NK-92 (cell line): ENCODE measurements around the gene ENG.
"Not testable (repeated sequence)": the region's sequence is repeated elsewhere in the genome, so short reads cannot be mapped to it uniquely, and the experiment has no call there.

Experiments
- DNase-seq: peaks from one replicate; lab custom pipeline; 2025; ENCODE audit not compliant: unreplicated experiment; lab: John Stamatoyannopoulos, UW

ENG gene

DNA sequence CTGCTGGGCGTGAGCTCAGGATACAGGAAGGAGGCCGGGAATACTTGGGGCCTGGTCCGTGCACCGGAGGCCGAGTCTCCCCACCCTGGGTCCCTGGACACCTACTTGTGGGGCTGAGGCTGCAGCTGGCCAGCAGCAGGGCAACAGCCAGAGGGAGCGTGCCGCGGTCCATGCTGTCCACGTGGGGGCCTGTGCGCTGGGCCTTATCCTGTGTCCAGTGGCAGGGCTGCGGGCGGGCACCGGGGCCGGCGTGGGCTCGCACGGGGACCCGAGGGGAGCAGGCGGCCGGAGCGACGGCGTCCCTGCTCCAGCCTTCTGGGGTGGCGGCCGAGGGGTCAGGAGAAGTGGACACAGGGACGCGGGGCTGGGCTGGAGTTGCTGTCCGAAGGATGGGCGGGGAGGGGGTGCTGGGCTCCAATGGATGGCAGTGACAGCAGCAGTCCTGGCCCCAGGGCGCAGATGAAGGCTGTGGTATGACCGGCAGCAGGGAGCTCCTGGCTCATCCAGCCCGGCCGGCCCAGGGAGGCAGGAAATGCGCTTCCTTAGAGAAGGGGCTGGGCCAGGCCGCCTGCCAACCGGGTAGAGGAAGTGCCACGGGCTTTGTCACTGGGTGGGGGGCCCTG lies at the start of gene ENG:
ENG (minus strand) TSS at position 475 of the 623 bp plus-strand sequence; CDS start at position 172, 303 bp downstream.
- no peak for DNase-seq

DNA sequence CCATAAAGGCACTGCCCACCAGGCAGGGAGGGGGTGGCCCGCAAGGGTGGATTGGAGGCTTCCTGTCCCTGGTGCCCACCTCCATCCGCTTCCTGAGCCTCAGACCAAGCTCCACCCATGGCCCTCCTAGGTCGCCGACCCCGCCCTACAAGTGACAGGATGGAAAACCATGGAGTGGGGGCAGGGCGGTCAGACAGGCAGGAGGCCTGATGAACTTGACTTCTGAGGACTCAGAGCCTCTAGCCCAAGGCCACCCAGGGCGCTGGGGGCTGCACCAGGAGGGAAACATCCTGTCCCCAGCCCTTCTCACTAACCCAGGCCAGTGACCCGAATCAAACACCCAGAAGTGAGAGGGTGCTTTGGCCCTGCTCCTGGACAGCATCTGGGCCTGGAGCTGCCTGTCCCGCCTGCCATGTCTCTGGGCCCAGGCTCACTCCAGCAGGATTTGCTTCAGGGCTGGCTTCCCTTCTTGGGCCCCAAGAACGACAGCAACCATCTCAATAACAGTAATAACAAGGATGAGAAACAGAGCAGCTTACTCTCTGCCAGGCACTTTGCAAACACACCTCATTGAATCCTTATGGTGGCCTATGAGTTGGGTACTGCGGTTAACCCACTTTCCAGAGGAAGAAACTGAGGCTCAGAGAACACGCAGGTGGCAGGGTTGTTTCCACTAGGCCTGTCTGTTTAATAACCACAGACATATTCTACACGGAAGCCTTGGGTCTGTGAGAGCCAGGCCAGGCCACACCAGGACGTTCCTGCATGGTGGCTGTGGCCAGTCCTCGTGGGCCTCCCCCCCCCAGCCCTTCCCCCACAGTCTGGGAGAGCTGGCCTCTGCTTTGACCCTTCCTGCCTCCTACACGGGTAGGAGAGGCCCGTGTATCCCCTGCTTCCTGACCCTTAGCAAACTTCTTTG lies 49.4 kb upstream of the ENG start:
- no peak for DNase-seq

DNA sequence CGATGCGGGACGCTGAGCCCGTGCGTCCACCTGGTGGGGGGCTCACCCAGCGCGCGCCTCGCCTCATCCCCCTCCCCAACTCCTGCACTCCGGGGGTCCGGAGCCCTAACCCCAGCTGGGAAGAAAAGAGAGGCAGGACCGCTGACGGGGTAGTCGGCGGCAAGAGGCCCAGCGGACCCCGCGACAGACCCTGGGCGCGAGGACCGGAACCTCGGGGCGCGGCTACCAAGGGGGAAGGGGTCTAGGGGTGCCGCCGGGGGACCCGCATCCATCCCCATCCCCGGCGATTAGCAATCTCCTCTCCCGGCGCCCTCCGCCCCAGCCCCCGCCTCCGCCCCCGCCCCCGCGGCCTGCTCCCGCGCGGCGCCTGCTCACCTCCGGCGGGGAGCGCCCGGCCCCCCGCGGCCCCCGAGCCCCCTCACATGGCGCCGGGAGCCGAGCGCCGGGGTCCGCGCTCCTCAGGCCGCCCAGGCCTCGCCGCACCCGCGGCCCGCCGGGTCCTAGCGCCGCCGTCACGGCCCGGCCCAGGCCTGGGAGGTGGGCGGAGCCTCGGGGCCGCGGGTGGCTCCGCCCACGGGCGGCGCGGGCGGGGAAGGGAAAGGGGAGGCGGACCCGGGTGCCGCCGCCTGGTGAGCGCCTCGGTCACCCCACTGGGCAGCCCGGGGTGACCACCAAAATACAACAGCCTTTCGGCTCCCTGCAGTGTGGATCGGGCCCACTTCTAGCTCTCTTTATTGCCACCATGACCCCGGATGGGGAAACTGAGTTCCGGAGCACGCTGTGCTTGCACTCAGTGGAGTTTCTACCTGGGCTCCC lies 44.9 kb upstream of the ENG start, which contains the start of gene ST6GALNAC6:
ST6GALNAC6 (minus strand) TSS at position 476 of the 816 bp plus-strand sequence. CDS start 1,622 bp downstream, outside the sequence.
- DNase-seq, result no peak

DNA sequence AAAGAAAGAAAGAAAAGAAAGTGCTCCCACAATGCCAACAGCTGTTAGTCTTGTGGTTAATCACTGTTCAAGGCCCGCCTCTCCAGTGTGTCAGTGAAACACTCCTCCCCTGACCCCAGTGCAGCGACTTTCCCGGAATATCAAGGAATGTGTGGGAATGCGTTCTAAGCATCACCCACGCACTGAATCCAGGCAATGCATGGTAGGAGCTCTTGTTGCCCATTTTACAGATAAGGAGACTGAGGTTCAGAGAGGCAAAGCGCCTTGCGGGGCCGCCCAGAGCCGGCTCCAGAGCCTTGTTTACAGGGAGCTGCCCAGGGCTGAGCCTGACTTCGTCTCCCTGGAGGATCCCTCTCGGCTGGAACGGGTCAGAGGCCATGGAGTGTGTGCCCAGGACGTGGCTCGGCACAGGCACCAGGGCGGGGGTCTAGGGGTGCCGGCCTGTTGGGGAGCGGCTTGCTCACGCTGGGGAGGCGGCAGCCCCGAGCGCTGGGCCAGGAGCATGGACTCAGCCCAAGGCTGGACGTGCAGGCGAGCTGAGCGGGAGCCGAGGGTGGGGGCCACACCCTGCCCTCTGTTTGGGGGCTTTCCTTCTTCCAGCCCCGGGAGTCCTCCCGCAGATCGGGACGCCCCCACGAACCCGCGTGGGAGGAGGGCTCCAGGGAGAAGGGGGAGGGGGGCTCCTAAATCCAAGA lies 44.1 kb upstream of the ENG start:
- no peak for DNase-seq

DNA sequence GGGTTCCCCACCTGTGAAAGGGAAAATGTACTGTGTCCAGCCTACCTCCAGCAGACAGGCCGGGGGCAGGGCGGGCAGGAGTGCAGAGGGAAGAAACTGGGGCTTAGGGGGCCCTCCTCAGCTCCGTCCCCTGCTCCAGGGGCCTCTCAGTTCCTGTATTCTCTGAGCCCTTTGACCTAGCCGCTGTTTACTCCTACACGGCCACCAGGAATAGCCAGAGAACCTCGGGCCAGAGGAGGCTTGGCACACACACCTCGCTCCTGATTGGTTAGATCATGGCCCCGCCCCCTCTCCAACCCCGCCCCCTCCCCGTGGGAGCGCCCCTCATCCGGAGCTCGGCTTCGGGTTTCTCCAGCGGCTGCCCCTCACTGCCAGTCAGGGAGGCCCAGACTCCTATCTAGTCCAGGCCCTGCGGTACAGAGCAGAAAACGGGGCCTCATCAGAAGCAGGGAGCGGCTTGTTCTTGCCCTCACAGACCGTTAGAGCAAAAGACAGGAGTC lies 42.8 kb upstream of the ENG start:
- DNase-seq, result no peak

DNA sequence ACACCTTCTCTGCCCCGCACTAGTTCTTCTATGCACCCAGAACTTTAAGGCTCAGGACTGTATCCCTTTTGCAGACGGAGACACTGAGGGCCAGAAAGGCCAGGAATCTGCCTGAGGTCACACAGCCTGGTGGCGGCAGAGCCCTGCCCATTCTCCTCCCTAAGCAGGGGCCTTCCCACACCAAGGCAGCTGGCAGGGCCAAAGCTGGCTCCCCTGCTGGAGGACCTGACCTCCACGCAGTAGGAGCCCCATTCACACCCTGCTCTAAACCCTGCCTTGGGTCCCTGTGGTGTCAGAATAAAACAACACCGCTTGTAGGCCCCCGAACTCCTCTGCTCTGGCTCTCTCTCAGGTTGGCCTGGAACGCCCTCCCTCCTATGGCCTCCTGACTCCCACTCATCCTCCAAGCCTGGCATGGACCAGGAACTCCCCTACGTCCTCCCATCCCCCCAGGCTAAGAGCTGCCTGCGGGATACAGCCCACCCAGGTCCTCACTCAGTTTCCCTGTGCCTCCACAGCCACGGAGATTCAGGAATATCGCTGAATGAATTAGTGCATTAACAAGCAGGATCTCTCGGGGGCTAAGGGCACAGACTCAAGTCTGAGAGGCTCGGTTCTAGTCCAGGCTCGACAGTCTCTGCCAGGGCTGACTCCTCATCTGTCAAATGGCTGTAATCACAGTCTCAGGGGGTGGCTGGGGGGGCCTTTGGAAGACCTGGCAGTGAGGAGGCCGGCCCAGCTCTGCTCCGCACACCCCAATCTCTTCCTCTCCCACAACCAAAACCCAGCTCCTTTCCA lies 42.1 kb upstream of the ENG start:
- no peak for DNase-seq

DNA sequence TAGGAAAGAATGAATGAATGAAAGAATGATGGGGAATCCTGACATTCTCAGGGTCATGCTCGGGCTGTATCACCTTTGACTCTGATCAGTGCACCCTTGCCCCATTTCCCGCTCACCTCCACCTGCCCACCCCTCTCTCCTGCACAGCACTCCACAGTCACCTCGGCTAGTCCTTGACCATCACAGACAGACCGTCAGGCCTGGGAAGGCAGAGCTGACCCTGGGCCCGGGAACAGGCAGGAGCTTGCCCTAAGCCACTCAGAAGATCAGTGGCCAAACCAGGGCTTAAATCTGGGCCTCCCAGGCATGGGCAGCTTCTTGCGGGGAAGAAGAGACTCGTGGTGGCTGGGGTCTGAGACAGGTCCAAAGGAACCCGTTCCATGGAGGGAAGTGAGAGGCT lies 41.4 kb upstream of the ENG start:
- no peak for DNase-seq

DNA sequence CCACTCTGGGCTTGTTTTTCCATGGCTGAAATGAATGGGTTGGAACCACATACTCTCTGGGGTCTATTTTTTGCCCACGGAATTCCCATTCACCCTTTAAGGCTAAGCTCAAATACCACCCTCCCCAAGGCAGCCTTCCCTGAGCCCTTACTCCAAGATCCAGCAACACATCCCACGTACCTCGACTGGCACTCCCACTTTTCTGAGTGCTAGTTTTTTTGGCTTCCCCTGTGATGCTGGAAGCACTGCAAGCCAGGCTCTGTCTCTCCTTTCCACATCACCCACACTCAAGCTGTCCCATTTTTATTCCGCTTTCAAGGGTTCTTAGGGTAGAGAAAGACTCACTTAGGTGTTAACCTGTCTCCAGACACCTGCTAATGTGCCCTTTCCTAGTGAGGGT lies 38.9 kb upstream of the ENG start:
- DNase-seq, result no peak

DNA sequence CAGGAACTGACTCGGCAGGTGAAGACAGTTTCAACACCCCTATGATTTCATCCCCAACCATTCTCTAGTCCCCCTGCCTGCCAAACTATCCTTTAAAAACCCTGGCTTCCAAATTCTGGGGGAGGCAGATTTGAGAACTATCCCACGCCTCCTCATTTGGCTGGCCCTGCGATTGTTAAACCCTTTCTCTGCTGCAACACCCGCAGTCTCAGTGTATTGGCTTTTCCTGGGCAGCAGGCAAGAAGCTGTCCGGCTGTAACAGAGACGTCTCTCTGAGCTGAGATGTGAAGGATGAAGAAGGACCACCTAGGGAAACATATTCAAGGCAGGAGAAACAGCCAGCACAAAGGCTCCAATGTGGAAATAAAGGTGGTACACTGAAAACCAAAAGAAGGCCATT lies 38.4 kb upstream of the ENG start:
- no peak for DNase-seq

DNA sequence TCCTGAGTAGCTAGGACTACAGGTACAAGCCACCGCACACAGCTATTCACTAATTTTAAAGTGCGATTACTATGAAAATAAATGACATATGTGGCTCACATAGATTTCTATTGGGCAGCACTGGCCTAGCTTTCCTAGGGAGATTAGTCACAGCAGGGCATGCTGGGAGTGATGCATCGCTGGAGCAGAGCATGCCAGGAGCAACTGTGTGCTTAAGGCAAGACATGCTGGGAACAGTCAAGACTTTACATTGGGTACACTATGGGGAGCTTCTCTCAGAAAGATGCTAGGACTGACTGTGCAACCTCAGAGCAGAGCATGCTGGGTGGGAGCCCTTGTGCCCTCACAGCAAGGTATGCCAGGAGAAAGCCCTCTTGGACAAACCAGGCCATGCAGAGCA lies 35.6 kb upstream of the ENG start:
- no peak for DNase-seq

DNA sequence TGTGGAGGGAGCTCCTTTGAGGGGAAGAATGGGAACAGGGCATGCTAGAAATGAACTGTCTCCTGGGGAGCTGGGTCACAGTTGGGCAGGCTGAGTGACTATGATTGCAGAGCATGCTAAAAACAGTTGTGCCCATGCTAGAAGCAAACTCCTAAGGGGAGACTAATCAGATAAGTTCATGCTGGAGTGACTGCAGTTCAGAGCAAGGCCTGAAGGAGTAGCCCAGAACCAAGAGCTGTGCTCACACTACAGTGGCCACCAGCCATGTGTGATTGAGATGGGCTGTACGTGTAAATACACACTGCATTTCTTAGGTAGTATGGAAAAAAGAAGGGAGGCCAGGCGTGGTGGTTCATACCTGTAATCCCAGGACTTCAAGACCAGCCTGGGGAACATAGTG lies 33.3 kb upstream of the ENG start:
- no peak for DNase-seq

DNA sequence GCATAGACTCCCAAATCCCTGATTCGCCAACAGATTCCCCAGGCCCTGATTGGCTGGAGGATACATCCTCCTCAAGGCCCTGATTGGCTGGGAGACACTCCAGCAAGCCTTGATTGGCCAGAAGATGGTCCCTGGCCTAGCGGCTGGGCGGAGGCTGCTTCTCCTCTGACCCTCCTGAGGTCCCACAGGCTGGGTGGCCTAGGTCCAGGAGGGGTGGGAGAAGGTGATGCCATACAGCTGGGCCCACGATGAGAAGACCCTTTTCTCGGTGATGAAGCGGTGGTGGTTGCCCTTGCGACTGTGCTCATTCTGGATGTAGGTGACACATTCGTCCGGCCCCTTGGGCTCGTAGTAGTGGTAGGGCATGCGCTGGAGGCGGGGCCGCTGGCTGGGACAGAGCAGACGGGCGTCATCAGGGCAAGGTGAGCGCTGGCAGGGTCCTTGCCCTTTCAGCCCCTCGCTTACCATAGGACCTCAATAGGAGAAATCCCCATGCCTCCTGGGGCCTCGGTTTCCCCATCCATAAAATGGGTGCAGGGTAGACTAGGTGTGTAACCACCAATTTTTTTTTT lies 32.0 kb upstream of the ENG start:
- no peak for DNase-seq

DNA sequence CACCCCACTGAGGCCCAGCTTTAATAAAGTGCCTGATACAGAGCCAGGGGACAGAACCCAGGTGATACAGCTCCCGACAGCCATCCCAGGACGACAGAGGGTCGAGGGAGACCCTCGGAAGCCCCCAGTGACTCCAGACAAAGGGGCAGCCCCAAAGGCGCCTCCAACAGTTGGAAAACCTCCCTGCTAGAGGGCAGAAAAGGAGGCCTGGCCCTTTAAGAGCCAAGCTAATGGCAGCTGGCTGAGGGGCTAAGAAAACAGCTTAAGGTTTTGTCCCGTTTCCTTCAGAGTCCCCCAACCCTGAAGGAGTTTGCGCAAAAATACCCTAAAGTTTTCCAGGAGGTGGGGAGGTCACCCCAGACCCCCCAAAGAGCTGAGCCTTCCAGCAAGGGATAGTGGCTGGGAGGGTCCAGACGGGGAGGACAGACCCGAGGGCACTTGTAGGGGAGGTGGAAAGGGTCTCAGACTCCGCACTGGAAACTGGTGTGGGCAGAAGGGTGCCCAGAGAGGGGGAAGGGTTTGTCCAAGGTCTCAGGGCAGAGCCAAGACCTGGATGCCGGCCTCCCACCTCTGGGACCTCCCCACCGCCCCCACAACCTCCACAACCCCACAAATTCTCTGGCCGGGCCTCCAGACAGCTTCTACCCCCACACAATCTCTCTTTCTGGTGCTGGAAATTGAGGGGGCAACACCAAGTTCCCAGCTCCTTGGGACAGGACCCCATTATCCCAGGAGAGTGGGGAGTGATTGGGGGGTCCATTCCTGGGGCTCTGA lies 31.2 kb upstream of the ENG start:
- DNase-seq, result no peak

DNA sequence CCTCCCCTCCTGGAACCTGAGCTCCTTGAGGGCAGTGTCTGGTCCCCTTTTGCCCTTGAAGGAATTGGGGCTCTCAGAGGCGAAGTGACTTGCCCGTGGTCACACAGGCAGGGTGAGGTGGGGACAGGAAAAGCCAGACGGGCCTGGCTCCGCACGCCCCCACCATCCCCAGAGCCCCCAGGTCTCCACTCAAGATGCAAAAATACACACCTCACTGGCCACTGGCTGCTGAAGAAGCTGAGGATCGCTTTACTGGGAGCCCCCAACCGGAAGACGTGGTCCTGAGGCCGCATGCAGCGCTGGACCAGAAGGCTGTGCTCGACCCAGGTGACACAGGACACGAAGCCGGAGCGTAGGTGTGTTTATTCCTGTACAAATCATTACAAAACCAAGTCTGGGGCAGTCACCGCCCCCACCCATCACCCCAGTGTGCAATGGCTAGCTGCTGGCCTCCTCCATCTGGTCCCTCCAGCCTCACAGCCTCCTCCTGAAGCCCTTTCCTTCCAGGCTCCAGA lies 30.6 kb upstream of the ENG start:
- no peak for DNase-seq

DNA sequence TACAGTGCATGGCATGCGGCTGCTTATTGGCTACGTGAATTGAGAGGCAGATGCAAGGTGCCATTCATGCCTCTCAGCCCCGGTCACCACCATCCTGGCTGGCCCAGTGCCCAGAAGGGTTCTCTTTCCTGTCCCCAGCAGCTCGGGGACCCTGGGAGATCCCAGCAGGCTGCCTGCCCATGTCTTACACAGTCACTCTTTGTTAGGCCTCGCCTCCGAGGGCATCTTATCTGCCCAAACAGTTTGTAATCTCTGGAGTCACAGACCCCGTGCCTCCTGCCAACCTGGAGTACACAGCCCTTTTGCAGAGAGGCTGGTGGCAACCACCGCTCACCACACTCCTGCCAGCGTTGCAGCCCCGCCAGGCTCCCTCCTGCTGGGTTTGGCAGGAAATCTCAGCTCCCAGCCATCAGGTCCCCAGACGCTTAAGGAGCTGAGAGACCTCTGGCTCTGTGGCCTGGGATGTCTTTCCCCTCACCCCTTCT lies 30.0 kb upstream of the ENG start:
- no peak for DNase-seq

DNA sequence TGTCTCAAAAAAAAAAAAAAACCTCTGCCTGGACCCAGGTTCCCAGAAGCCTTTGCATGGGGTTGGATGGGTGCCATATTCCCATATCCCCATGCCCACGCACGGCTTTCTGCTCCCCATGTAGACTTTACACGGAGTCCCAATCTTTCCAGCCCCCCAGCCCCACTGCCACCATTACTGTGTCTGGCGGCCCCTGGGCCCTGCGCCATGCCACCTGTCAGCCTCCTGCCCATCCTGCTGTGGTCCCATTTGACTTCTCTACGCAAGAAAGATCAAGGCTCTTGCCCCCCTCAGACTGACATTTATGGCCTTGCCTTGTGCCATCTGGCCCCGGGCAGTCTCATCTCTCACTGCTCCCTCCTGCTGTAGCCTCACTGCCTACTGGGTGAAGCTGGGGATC lies 29.5 kb upstream of the ENG start:
- DNase-seq, result no peak

DNA sequence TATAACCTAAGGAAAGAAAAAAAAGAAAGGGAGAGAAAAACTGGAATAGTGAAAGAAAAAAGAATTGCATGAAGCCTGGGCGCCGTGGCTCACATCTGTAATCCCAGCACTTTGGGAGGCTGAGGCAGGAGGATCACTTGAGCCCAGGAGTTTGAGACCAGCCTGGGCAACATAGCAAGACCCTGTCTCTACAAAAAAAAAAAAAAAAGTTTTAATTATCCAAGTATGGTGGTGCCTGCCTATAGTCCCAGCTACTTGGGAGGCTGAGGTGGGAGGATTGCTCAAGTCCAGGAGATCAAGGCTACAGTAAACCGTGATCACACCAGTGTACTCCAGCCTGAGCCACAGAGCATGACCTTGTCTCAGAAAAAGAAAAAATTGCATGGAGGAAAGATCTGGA lies 27.3 kb upstream of the ENG start:
- not testable (repeated sequence) for DNase-seq

DNA sequence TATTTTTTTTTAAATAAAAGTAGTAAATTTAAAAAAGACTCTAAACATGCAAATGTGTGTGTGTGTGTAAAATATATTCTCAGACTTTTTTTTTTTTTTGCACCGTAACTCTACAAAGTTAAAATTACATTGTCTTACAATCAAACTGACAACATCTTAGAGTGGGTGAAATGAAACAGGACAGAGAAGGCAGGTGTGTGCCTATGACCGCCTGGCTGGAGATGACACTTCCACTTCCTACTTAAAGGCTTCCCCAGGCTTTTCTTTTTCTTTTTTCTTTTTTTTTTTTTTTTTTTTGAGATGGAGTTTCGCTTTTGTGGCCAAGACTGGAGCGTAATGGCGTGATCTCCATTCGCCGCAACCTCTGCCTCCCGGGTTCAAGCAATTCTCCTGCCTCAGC lies 25.7 kb upstream of the ENG start:
- DNase-seq, result no peak
